Spleen (tissue), 7 donors: Measurements from ENCODE around the gene SUPT3H.

Experiments
- CTCF ChIP-seq, 11 experiments: fragments of 200-600 bp in 7 of 11; fragments of 450-650 bp in 4 of 11; sonication (generic) in 4 of 11; IDR thresholded peaks in 8 of 11; conservative IDR thresholded peaks in 3 of 11; 1 replicate in 7 of 11; 2 replicates in 4 of 11; pipeline versions ENCODE4 v1.4.0 to v1.8.0; 2016 to 2021; ENCODE audit warnings: antibody characterized with exemption in 11 of 11, inconsistent platforms in 4 of 11, mild to moderate bottlenecking in 1 of 11
- POLR2A ChIP-seq, 3 donors: fragments of 450-650 bp; IDR thresholded peaks; one replicate each; pipeline ENCODE4 v1.5.1; 2017; ENCODE audit warnings: antibody characterized with exemption in 3 of 3, mild to moderate bottlenecking in 1 of 3
- donor health status: DM: no; HTN: no; CAD: no; lungs with moderate emphysema.
- donor health status: DM: no; HTN: no; CAD: no.
- donor health status: DM: no; HTN: no; CAD: no.

- TF ChIP-seq POLR2A (IDR thresholded peaks at IDR 0.05) (no peak), CTCF (IDR thresholded peaks at IDR 0.05 in 8 of 11, conservative IDR thresholded peaks at IDR 0.05 in 3 of 11) (no peak)
Observed at GRCh38 chr6:45044086-45044485, 333.6 kb downstream of the SUPT3H start.
